Measurements from ENCODE around the gene YARS1. TPM values are rescaled to one million over a fixed set of nuclear protein-coding genes. Genes with fewer than 3 reads are reported as not detected.

YARS1 gene
- total and polyA plus RNA-seq, 2 of the 4 experiments (the other 2 are of a cell fraction) = 100 to 166 TPM

- no peak overlapping the region for H3K18ac ChIP-seq (ENCODE audit: low read depth, low read length)
- in situ Hi-C loops (cut with MboI; ENCODE audit: low sequenced_read_pairs) (no loop called here), intact Hi-C loops (cut with micrococcal nuclease) (no loop called here), dilution Hi-C loops (cut with HindIII; ENCODE audit: low sequenced_read_pairs, unreplicated experiment) (no loop called here)
- H4K20me1 ChIP-seq (ENCODE audit: insufficient read depth, low read length) = peaks cover 42% of the 10 kb centered on the region
- H2AK9ac ChIP-seq (replicated peaks; ENCODE audit: low read depth, low read length, poor library complexity) = no peak overlapping the region
- no peak overlapping the region for H4K8ac ChIP-seq (ENCODE audit: low read depth in 2 of 2, low read length in 2 of 2)
- no peak overlapping the region for H2AFZ ChIP-seq (replicated peaks; ENCODE audit: low read length, poor library complexity)
- peaks cover 33 to 69% of the 10 kb centered on the region in 2 experiments for H3K79me1 ChIP-seq (ENCODE audit: low read depth in 1 of 2, low read length in 2 of 2)
- no peak overlapping the region for H3K56ac ChIP-seq (ENCODE audit: extremely low read depth, insufficient read depth, low read length)
- H2BK120ac ChIP-seq (ENCODE audit: low read depth, low read length) = no peak overlapping the region
- ATAC-seq (ENCODE audit: low read depth) (no peak), DNase-seq (no peak)
- H3K36me3 ChIP-seq (ENCODE audit: control insufficient read depth, insufficient read depth, low read length) = peaks cover 43% of the 10 kb centered on the region
- BruUV-seq (replicated peaks) = no TSS peak
- no peaks in the 10 kb centered on the region for H3K9me3 ChIP-seq (ENCODE audit: control insufficient read depth, insufficient read depth, low read length)
- H3K4me3 ChIP-seq (ENCODE audit: insufficient read depth, low read depth, low read length) = no peak overlapping the region
- no peak overlapping the region for H3K27ac ChIP-seq (ENCODE audit: insufficient read depth, low read length)
- no peak overlapping the region for H2BK5ac ChIP-seq (ENCODE audit: low read depth, low read length, poor library complexity, severe bottlenecking)
- H2AK5ac ChIP-seq (ENCODE audit: low read depth, low read length) = no peak overlapping the region
- no peak overlapping the region for H3K4ac ChIP-seq (ENCODE audit: low read depth, low read length)
- H2BK15ac ChIP-seq (ENCODE audit: low read depth, low read length) = no peak overlapping the region
- no peak overlapping the region for H3K4me2 ChIP-seq (ENCODE audit: low read depth, low read length)
- H2BK20ac ChIP-seq (ENCODE audit: low read depth, low read length) = no peak overlapping the region
- no peaks in the 10 kb centered on the region for H3K27me3 ChIP-seq (ENCODE audit: control insufficient read depth, insufficient read depth, low read length)
- H4K5ac ChIP-seq (ENCODE audit: low read depth, low read length) = no peak overlapping the region
- ChIA-PET CTCF (no interaction called here), POLR2A (ENCODE audit: unreplicated experiment) (no interaction called here)
- peaks cover 4% of the 10 kb centered on the region; the same call in 1 of the 2 replicates for H3K4me1 ChIP-seq (ENCODE audit: control insufficient read depth, insufficient read depth, low read length)
- peaks cover 10% of the 10 kb centered on the region for H3K9me1 ChIP-seq (ENCODE audit: insufficient read depth, low read length)
- no peak overlapping the region for H3K23ac ChIP-seq (ENCODE audit: low read depth, low read length)
- WGBS, 2 experiments (ENCODE audit: extremely low coverage in 2 of 2, insufficient read length in 1 of 2) = no CpG with 5 or more reads among the region's 4 CpGs
- TF ChIP-seq RFX5 (IDR thresholded peaks at IDR 0.05; ENCODE audit: low read depth, low read length) = no peak
- no peak overlapping the region for H4K91ac ChIP-seq (ENCODE audit: insufficient read depth, low read depth, low read length)
- no peak overlapping the region for H3K9ac ChIP-seq (ENCODE audit: low read depth, low read length)
- H3K14ac ChIP-seq (replicated peaks; ENCODE audit: low read depth, low read length) = no peak overlapping the region
These were observed 10.1 kb downstream of the YARS1 start for GRCh38 chr1:32806910-32807523.
